Neutrophil (primary cell): ENCODE measurements around the gene CGNL1.

Experiments used
- H3K27ac ChIP-seq: fragments of 200-600 bp; sonication (generic); 2 replicates; pipeline ENCODE4 v1.5.1; 2016; ENCODE audit warnings: mild to moderate bottlenecking, moderate library complexity
- H3K27me3 ChIP-seq: fragments of 200-600 bp; sonication (generic); 2 replicates; pipeline ENCODE4 v1.6.0; 2016; ENCODE audit warnings: mild to moderate bottlenecking
- H3K36me3 ChIP-seq: fragments of 200-600 bp; sonication (generic); 2 replicates; pipeline ENCODE4 v1.5.1; 2017
- H3K4me1 ChIP-seq, 2 experiments: fragments of 200-600 bp in 1 of 2; sonication (generic) in 1 of 2; 1 replicate in 1 of 2; 2 replicates in 1 of 2; pipeline versions ENCODE4 v1.5.1 to v1.6.1; 2013 to 2016; ENCODE audit warnings: low read depth in 1 of 2, low read length in 1 of 2, mild to moderate bottlenecking in 1 of 2, moderate library complexity in 1 of 2; ENCODE audit not compliant: control insufficient read depth in 1 of 2, insufficient read depth in 1 of 2
- H3K4me3 ChIP-seq, 2 experiments: fragments of 200-600 bp in 1 of 2; sonication (generic) in 1 of 2; 1 replicate in 1 of 2; 2 replicates in 1 of 2; pipeline ENCODE4 v1.5.1; 2013 to 2016; ENCODE audit warnings: low read depth in 1 of 2, low read length in 1 of 2, mild to moderate bottlenecking in 1 of 2, moderate library complexity in 1 of 2
- H3K9me3 ChIP-seq: fragments of 200-600 bp; sonication (generic); 2 replicates; pipeline ENCODE4 v1.5.1; 2016
- TF ChIP-seq, protein P1 (sequence below): fragments of 200-600 bp; sonication (generic); IDR thresholded peaks from 2 replicates; pipeline ENCODE4 v1.5.1; 2016; ENCODE audit warnings: antibody characterized with exemption

CGNL1 gene

DNA sequence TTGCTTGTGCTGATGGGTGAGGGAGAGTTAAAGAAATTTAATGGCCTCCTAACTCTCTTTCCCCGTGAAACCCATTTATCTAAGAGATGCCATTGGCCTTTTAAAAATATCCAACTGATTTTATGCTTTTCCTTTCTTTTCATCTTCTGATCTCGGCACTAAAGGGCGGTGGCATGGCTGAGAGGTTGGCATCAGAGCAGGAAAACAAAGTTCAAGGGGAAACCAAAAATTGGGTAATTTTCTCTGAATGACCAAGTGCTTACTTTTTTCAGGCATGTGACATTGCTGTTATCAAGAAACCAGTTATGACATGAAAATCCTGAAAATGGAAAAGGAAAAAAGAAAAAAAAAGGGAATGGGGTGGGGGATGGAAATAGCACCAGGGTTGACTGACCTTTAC lies 3.2 kb downstream of the CGNL1 start:
- Histone ChIP-seq H3K9me3 (no peaks in the 10 kb centered on the region), H3K27ac (no peak overlapping the region)

DNA sequence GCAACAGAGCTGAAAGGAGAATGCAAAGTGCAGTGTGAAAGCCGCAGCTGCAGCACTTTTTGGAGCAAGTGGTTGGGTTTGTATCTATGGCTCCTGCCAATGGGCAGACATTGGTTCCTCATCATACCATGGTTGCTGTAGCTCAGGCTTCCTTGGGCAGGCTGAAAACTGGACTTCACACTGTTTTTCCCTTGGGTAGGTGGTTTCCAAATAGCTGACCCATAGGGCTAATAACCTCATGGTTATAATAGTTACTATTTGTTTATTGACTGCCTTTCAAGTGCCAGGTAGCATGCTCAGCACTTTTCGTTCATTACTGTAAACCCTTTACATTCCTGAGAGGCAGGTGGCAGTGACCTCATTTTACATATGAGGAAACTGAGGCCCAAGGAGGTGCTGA lies 4.5 kb downstream of the CGNL1 start:
- Histone ChIP-seq H3K27me3 (peaks cover 63% of the 10 kb centered on the region), H3K36me3 (no peaks in the 10 kb centered on the region), H3K27ac (no peak overlapping the region), H3K4me3 (no peak overlapping the region), H3K9me3 (no peaks in the 10 kb centered on the region), H3K4me1 (no peaks in the 10 kb centered on the region)
- TF ChIP-seq, protein P1, sequence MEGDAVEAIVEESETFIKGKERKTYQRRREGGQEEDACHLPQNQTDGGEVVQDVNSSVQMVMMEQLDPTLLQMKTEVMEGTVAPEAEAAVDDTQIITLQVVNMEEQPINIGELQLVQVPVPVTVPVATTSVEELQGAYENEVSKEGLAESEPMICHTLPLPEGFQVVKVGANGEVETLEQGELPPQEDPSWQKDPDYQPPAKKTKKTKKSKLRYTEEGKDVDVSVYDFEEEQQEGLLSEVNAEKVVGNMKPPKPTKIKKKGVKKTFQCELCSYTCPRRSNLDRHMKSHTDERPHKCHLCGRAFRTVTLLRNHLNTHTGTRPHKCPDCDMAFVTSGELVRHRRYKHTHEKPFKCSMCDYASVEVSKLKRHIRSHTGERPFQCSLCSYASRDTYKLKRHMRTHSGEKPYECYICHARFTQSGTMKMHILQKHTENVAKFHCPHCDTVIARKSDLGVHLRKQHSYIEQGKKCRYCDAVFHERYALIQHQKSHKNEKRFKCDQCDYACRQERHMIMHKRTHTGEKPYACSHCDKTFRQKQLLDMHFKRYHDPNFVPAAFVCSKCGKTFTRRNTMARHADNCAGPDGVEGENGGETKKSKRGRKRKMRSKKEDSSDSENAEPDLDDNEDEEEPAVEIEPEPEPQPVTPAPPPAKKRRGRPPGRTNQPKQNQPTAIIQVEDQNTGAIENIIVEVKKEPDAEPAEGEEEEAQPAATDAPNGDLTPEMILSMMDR, result no peak

More for the DNA sequence above, 3.2 kb downstream of the CGNL1 start:
- Histone ChIP-seq H3K4me1 (no peaks in the 10 kb centered on the region), H3K4me3 (no peak overlapping the region), H3K36me3 (no peaks in the 10 kb centered on the region), H3K27me3 (peaks cover 77% of the 10 kb centered on the region)
- TF ChIP-seq, protein P1, result no peak

DNA sequence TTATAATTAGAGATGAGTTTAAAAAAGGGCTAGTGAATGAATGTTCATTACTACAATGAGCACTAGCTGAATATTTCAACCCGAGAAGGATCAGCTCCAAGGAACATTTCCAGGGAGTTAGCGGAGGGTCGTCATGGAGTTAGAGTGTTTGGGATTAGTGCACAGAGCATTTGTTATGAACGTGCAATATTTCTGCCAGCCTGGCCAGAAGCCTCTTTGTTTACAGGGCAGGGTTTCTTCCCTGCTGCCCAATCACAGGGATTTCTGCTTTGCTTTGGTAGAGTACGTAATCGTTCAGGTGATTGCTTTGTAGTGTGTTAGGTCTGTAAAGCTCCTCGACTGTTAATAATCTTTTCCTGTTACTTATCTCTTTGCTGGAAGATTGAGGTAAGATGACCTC lies 5.9 kb downstream of the CGNL1 start:
- no peaks in the 10 kb centered on the region for H3K9me3 ChIP-seq
- H3K27me3 ChIP-seq, result peaks cover 50% of the 10 kb centered on the region
- H3K27ac ChIP-seq, result no peak overlapping the region
- TF ChIP-seq, protein P1, result no peak
- no peaks in the 10 kb centered on the region for H3K36me3 ChIP-seq
- H3K4me3 ChIP-seq, result no peak overlapping the region
- H3K4me1 ChIP-seq, result no peaks in the 10 kb centered on the region

DNA sequence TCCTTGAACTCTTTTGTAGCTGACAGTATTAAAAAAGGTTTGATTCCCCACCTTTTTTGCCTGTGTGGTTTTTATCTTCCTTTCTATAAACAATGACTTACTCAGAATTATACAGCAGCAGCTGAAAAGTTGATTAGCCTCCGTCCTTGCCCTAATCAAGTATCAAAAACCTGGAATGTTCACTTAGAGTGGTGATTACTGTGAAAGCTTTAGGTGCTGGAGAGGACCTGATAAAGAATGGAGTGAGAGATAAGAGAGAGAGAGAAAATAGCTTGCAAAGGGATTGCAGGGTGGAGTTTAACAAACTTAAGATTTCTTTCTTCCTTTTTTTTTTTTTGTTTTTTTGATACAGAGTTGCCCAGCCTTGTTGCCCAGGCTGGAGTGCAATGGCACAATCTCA lies 6.7 kb downstream of the CGNL1 start:
- Histone ChIP-seq H3K4me1 (no peaks in the 10 kb centered on the region), H3K9me3 (no peaks in the 10 kb centered on the region), H3K36me3 (no peaks in the 10 kb centered on the region), H3K27me3 (peaks cover 42% of the 10 kb centered on the region), H3K4me3 (no peak overlapping the region), H3K27ac (no peak overlapping the region)
- TF ChIP-seq, protein P1, result no peak

DNA sequence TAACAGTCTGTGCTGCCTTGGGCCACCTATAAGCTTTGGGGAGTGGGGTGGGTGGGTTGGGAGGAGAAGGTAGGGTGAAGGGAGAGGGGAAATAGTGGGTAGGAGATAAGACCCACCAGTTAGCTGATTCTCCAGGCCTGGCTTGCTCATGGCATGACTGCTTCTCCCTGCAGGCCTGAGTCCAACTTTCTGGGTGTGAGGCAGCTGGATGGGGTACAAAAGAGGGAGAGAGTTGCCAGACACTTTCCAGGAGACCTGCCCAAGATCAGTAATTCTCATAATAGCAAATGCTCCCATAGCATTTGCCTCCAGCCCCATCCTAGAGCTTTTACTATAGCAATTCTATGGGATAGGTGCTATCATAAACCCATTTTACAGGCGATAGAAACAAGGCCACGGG lies 7.7 kb downstream of the CGNL1 start:
- TF ChIP-seq, protein P1, result no peak
- Histone ChIP-seq H3K27ac (no peak overlapping the region), H3K4me3 (no peak overlapping the region), H3K4me1 (no peaks in the 10 kb centered on the region), H3K27me3 (peaks cover 32% of the 10 kb centered on the region), H3K36me3 (no peaks in the 10 kb centered on the region), H3K9me3 (no peaks in the 10 kb centered on the region)

DNA sequence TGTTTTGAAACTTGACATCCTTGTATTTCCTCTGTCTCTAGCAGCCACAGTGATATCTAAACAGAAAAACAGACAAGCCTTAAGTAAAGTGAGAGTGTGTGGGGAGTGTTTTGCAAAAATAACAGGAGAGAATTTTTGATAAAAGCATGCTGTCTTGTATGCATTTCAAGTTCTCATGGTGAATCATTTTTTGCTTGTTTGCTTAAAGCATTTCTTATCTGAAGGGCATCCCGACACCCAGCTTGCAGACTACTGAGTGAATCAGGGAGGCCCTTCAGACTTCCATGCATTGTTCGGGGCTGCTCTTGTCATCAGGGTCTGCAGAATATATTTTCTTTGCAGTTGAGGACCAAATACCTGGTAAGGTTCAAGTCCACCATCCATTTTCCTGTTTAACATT lies 8.5 kb downstream of the CGNL1 start:
- no peaks in the 10 kb centered on the region for H3K9me3 ChIP-seq
- TF ChIP-seq, protein P1, result no peak
- no peak overlapping the region for H3K27ac ChIP-seq

More for the DNA sequence above, 8.5 kb downstream of the CGNL1 start:
- Histone ChIP-seq H3K4me3 (no peak overlapping the region), H3K4me1 (no peaks in the 10 kb centered on the region), H3K36me3 (no peaks in the 10 kb centered on the region), H3K27me3 (peaks cover 24% of the 10 kb centered on the region)
